Mesenchymal stem cell (in vitro differentiated cells and primary cell): ENCODE measurements around the gene FAHD1.

Source experiments
- DNase-seq: peaks from one replicate; pipeline ENCODE4 v3.0.0-alpha.2; 2013
- H2AFZ ChIP-seq: one replicate; pipeline ENCODE4 v1.6.1; 2013; ENCODE audit warnings: low read depth, mild to moderate bottlenecking, control low read depth, inconsistent platforms, low read length, moderate library complexity
- H2AK5ac ChIP-seq: 2 replicates; pipeline ENCODE4 v1.6.1; 2013; ENCODE audit warnings: low read length, moderate library complexity, mild to moderate bottlenecking, inconsistent platforms; ENCODE audit not compliant: severe bottlenecking
- H2BK120ac ChIP-seq: one replicate; pipeline ENCODE4 v1.6.1; 2013; ENCODE audit warnings: low read depth, mild to moderate bottlenecking, inconsistent platforms, low read length, moderate library complexity
- H2BK12ac ChIP-seq, 2 experiments: one replicate each; pipeline ENCODE4 v1.6.1; 2013; ENCODE audit warnings: inconsistent platforms in 2 of 2, low read length in 2 of 2, mild to moderate bottlenecking in 2 of 2, moderate library complexity in 2 of 2, control low read depth in 1 of 2
- H2BK15ac ChIP-seq: one replicate; pipeline ENCODE4 v1.6.1; 2013; ENCODE audit warnings: mild to moderate bottlenecking, low read depth, inconsistent platforms; ENCODE audit not compliant: poor library complexity, severe bottlenecking
- H2BK5ac ChIP-seq: 2 replicates; pipeline ENCODE4 v1.6.1; 2013; ENCODE audit warnings: low read depth, mild to moderate bottlenecking, low read length, control low read depth, inconsistent platforms; ENCODE audit not compliant: poor library complexity, severe bottlenecking
- H3K14ac ChIP-seq, 2 experiments: one replicate each; pipeline ENCODE4 v1.6.1; 2013; ENCODE audit warnings: inconsistent platforms in 2 of 2, low read length in 2 of 2, control low read depth in 1 of 2, mild to moderate bottlenecking in 1 of 2, moderate library complexity in 1 of 2
- H3K18ac ChIP-seq, 2 experiments: one replicate each; pipeline ENCODE4 v1.6.1; 2013; ENCODE audit warnings: inconsistent platforms in 2 of 2, low read length in 2 of 2, control low read depth in 1 of 2, low read depth in 1 of 2, mild to moderate bottlenecking in 1 of 2
- H3K23ac ChIP-seq, 2 experiments: one replicate each; pipeline ENCODE4 v1.6.1; 2013; ENCODE audit warnings: inconsistent platforms in 2 of 2, low read length in 2 of 2, mild to moderate bottlenecking in 2 of 2, moderate library complexity in 2 of 2, control low read depth in 1 of 2
- H3K27ac ChIP-seq: 2 replicates; pipeline ENCODE4 v1.5.1; 2013; ENCODE audit warnings: mild to moderate bottlenecking, moderate library complexity, low read length, control low read depth, inconsistent platforms; ENCODE audit not compliant: poor library complexity, severe bottlenecking
- H3K27me3 ChIP-seq, 2 experiments: 2 replicates each; pipeline versions ENCODE4 v1.6.1 to v1.7.0; 2013; ENCODE audit warnings: low read length in 2 of 2, mild to moderate bottlenecking in 2 of 2, moderate library complexity in 2 of 2, control low read depth in 1 of 2, inconsistent platforms in 1 of 2; ENCODE audit not compliant: control insufficient read depth in 1 of 2, insufficient read depth in 1 of 2
- H3K36me3 ChIP-seq, 2 experiments: 2 replicates each; pipeline versions ENCODE4 v1.6.1 to v1.7.0; 2013; ENCODE audit warnings: low read length in 2 of 2, control low read depth in 1 of 2, inconsistent platforms in 1 of 2, low read depth in 1 of 2, mild to moderate bottlenecking in 1 of 2; ENCODE audit not compliant: insufficient read depth in 2 of 2, control insufficient read depth in 1 of 2
- H3K4ac ChIP-seq, 2 experiments: one replicate each; pipeline ENCODE4 v1.6.1; 2013; ENCODE audit warnings: inconsistent platforms in 2 of 2, low read length in 2 of 2, mild to moderate bottlenecking in 2 of 2, moderate library complexity in 2 of 2, control low read depth in 1 of 2, low read depth in 1 of 2
- H3K4me1 ChIP-seq: 2 replicates; pipeline ENCODE4 v1.6.1; 2013; ENCODE audit warnings: low read depth, low read length, control low read depth; ENCODE audit not compliant: control insufficient read depth, insufficient read depth
- H3K4me2 ChIP-seq: 2 replicates; pipeline ENCODE4 v1.6.1; 2013; ENCODE audit warnings: low read length, mild to moderate bottlenecking, inconsistent platforms; ENCODE audit not compliant: poor library complexity, severe bottlenecking
- H3K4me3 ChIP-seq, 2 experiments: 2 replicates each; pipeline versions ENCODE4 v1.5.1 to v1.7.0; 2013; ENCODE audit warnings: low read length in 2 of 2, mild to moderate bottlenecking in 2 of 2, control low read depth in 1 of 2, low read depth in 1 of 2; ENCODE audit not compliant: insufficient read depth in 1 of 2
- H3K79me1 ChIP-seq: replicated peaks from 2 replicates; pipeline ENCODE4 v1.6.1; 2013; ENCODE audit warnings: mild to moderate bottlenecking, control low read depth, low read length, inconsistent platforms; ENCODE audit not compliant: poor library complexity, severe bottlenecking
- H3K9ac ChIP-seq: 2 replicates; pipeline ENCODE4 v1.7.0; 2013; ENCODE audit warnings: mild to moderate bottlenecking, low read length, moderate library complexity
- H3K9me3 ChIP-seq: 2 replicates; pipeline ENCODE4 v1.7.0; 2013; ENCODE audit warnings: mild to moderate bottlenecking, low read length; ENCODE audit not compliant: control insufficient read depth
- H4K8ac ChIP-seq: one replicate; pipeline ENCODE4 v1.6.1; 2013; ENCODE audit warnings: inconsistent platforms, mild to moderate bottlenecking, low read length, moderate library complexity
- H4K91ac ChIP-seq: one replicate; pipeline ENCODE4 v1.6.1; 2013; ENCODE audit warnings: mild to moderate bottlenecking, low read length, inconsistent platforms
- WGBS: methylation state at CpG from one replicate; pipeline ENCODE4 v1.1.7; 2013; ENCODE audit warnings: mixed read lengths; 5-methylcytosine and 5-hydroxymethylcytosine counted together

FAHD1 gene

GRCh38 chr16:1861730-1862129, 34.7 kb downstream of the FAHD1 start:
- WGBS, result 67% methylated on average over 5 of the region's 5 CpGs

GRCh38 chr16:1862394-1862793, 35.4 kb downstream of the FAHD1 start:
- no peak overlapping the region for H2AFZ ChIP-seq
- H3K14ac ChIP-seq, result no peak overlapping the region
- peaks cover 3% of the 10 kb centered on the region for H3K4me1 ChIP-seq
- no peak overlapping the region for H3K4me3 ChIP-seq
- no peak overlapping the region for H4K91ac ChIP-seq
- H2BK120ac ChIP-seq, result no peak overlapping the region
- no peak overlapping the region for H3K23ac ChIP-seq
- no peak overlapping the region for H3K18ac ChIP-seq
- peaks cover 0 to 66% of the 10 kb centered on the region in 2 experiments for H3K27me3 ChIP-seq
- H3K79me1 ChIP-seq, result no peaks in the 10 kb centered on the region
- H2BK15ac ChIP-seq, result no peak overlapping the region
- H3K4ac ChIP-seq, result no peak overlapping the region
- no peak overlapping the region for H3K27ac ChIP-seq
- H4K8ac ChIP-seq, result no peak overlapping the region
- H2BK5ac ChIP-seq, result no peak overlapping the region
- no peaks in the 10 kb centered on the region for H3K9me3 ChIP-seq
- H3K4me2 ChIP-seq, result no peak overlapping the region
- no peak for DNase-seq
- H3K36me3 ChIP-seq, result no peaks in the 10 kb centered on the region
- no peak overlapping the region for H3K9ac ChIP-seq
- no peak overlapping the region for H2BK12ac ChIP-seq
- 74% methylated on average over 8 of the region's 9 CpGs for WGBS
- H2AK5ac ChIP-seq, result no peak overlapping the region

More at GRCh38 chr16:1861730-1862129, 34.7 kb downstream of the FAHD1 start:
- Histone ChIP-seq H3K4me3 (no peak overlapping the region), H2BK15ac (no peak overlapping the region), H3K4me2 (no peak overlapping the region), H3K27ac (no peak overlapping the region), H3K9me3 (no peaks in the 10 kb centered on the region), H4K8ac (no peak overlapping the region), H3K9ac (no peak overlapping the region), H2AFZ (no peak overlapping the region), H3K14ac (no peak overlapping the region), H3K4me1 (peaks cover 3% of the 10 kb centered on the region), H4K91ac (no peak overlapping the region), H3K27me3 (peaks cover 3 to 73% of the 10 kb centered on the region in 2 experiments), H2AK5ac (no peak overlapping the region), H3K79me1 (no peaks in the 10 kb centered on the region), H2BK12ac (no peak overlapping the region), H2BK120ac (no peak overlapping the region), H3K36me3 (no peaks in the 10 kb centered on the region), H3K23ac (no peak overlapping the region), H3K18ac (no peak overlapping the region), H3K4ac (no peak overlapping the region), H2BK5ac (no peak overlapping the region)
- no peak for DNase-seq

- 18% methylated on average over 4 of the region's 4 CpGs for WGBS
Measured at GRCh38 chr16:1863681-1864460, 36.9 kb downstream of the FAHD1 start.

GRCh38 chr16:1865902-1866690, 39.1 kb downstream of the FAHD1 start:
- Histone ChIP-seq H3K36me3 (no peaks in the 10 kb centered on the region), H2BK12ac (no peak overlapping the region), H3K27me3 (peaks cover 0 to 29% of the 10 kb centered on the region in 2 experiments), H2BK120ac (no peak overlapping the region), H2BK5ac (no peak overlapping the region), H3K27ac (no peak overlapping the region), H2AFZ (no peak overlapping the region), H2BK15ac (no peak overlapping the region), H3K79me1 (no peaks in the 10 kb centered on the region), H4K8ac (no peak overlapping the region), H3K9ac (peak overlapping the region; percentile 26), H3K14ac (no peak overlapping the region), H3K18ac (no peak overlapping the region), H3K4me2 (no peak overlapping the region), H3K23ac (no peak overlapping the region), H2AK5ac (no peak overlapping the region), H3K4ac (no peak overlapping the region), H3K4me3 (no peak overlapping the region), H4K91ac (no peak overlapping the region), H3K4me1 (no peaks in the 10 kb centered on the region), H3K9me3 (no peaks in the 10 kb centered on the region)
- 70% methylated on average over 6 of the region's 6 CpGs for WGBS
- DNase-seq, result no peak

More at GRCh38 chr16:1863681-1864460, 36.9 kb downstream of the FAHD1 start:
- Histone ChIP-seq H3K27me3 (peaks cover 0 to 51% of the 10 kb centered on the region in 2 experiments), H3K9ac (no peak overlapping the region), H2AFZ (no peak overlapping the region), H3K23ac (no peak overlapping the region), H3K4me3 (no peak overlapping the region), H2BK120ac (no peak overlapping the region), H3K79me1 (no peaks in the 10 kb centered on the region), H3K36me3 (no peaks in the 10 kb centered on the region), H2BK5ac (no peak overlapping the region), H2AK5ac (no peak overlapping the region), H2BK12ac (no peak overlapping the region), H3K14ac (no peak overlapping the region), H3K9me3 (no peaks in the 10 kb centered on the region), H4K8ac (no peak overlapping the region), H2BK15ac (no peak overlapping the region), H3K18ac (no peak overlapping the region), H3K4ac (no peak overlapping the region), H4K91ac (no peak overlapping the region), H3K27ac (no peak overlapping the region), H3K4me2 (no peak overlapping the region), H3K4me1 (no peaks in the 10 kb centered on the region)
- DNase-seq, result peak; percentile 51
